SKM-1 (cell line): ENCODE data around the gene BMP2.

ENCODE experiments used
- DNase-seq: peaks from one replicate; lab custom pipeline; 2025; ENCODE audit not compliant: unreplicated experiment; lab: John Stamatoyannopoulos, UW

Gene BMP2

GRCh38 chr20:6767126-6767535, 355 bp upstream of the BMP2 start:
- DNase-seq, result no peak

GRCh38 chr20:6768228-6769140, 998 bp downstream of the BMP2 start:
- DNase-seq, result no peak

- no peak for DNase-seq
These were observed 2.7 kb downstream of the BMP2 start for GRCh38 chr20:6769903-6770785.

GRCh38 chr20:6770786-6771100, 3.3 kb downstream of the BMP2 start:
- DNase-seq, result no peak

GRCh38 chr20:6780433-6781190, 13.1 kb downstream of the BMP2 start:
- DNase-seq, result no peak

- DNase-seq, result no peak
These were observed 16.3 kb downstream of the BMP2 start for GRCh38 chr20:6783752-6784151.

- DNase-seq, result no peak
These were observed 16.7 kb downstream of the BMP2 start for GRCh38 chr20:6784210-6784631.

GRCh38 chr20:6784767-6785166, 17.3 kb downstream of the BMP2 start:
- no peak for DNase-seq

GRCh38 chr20:6786548-6786947, 19.1 kb downstream of the BMP2 start:
- no peak for DNase-seq

GRCh38 chr20:6792789-6793188, 25.3 kb downstream of the BMP2 start:
- no peak for DNase-seq

GRCh38 chr20:6802227-6802626, 34.7 kb downstream of the BMP2 start:
- DNase-seq, result no peak

- DNase-seq, result no peak
These were observed 38.8 kb downstream of the BMP2 start for GRCh38 chr20:6806275-6806674.

- no peak for DNase-seq
These were observed 44.0 kb downstream of the BMP2 start for GRCh38 chr20:6811262-6812035.

- DNase-seq, result no peak
These were observed 45.0 kb downstream of the BMP2 start for GRCh38 chr20:6812530-6812929.

- no peak for DNase-seq
These were observed 47.5 kb downstream of the BMP2 start for GRCh38 chr20:6814945-6815344.

GRCh38 chr20:6818033-6818808, 50.7 kb downstream of the BMP2 start:
- no peak for DNase-seq

GRCh38 chr20:6819599-6819998, 52.1 kb downstream of the BMP2 start:
- DNase-seq, result no peak

GRCh38 chr20:6824401-6824800, 56.9 kb downstream of the BMP2 start:
- DNase-seq, result no peak

GRCh38 chr20:6827472-6827871, 60.0 kb downstream of the BMP2 start:
- no peak for DNase-seq
